OCI-LY1 (cell line): ENCODE data around the gene P2RY12.

Experiments used
- CTCF ChIP-seq: fragments of 200-600 bp; sonication (generic), shearing (Covaris generic); IDR thresholded peaks from 2 replicates; pipeline ENCODE4 v1.5.1; 2017; ENCODE audit warnings: mild to moderate bottlenecking, antibody characterized with exemption, low read length, moderate library complexity, mixed read lengths
- EZH2 ChIP-seq: fragments of 200-600 bp; sonication (generic), shearing (Covaris generic); IDR thresholded peaks from 2 replicates; pipeline ENCODE4 v1.8.0; 2017; ENCODE audit warnings: borderline replicate concordance, mixed run types, mild to moderate bottlenecking, antibody characterized with exemption, low read length, moderate library complexity, mixed read lengths

- no peak for TF ChIP-seq EZH2
- TF ChIP-seq CTCF, result no peak
These were observed 87.1 kb downstream of the P2RY12 start for GRCh38 chr3:151297429-151297828.
